Left ventricle myocardium inferior (tissue), 1 donor: ENCODE measurements around the gene GOLGA5. TPM values are rescaled to one million over a fixed set of nuclear protein-coding genes. Genes with fewer than 3 reads are reported as not detected.
A peak's percentile ranks its signal among the peaks of the same experiment; 100 is the strongest.
"Not testable (repeated sequence)": the region's sequence is repeated elsewhere in the genome, so short reads cannot be mapped to it uniquely, and the experiment has no call there.

Source experiments
- DNase-seq: peaks from one replicate; pipeline ENCODE4 v3.0.0-alpha.2; 2020
- H3K27ac ChIP-seq: fragments of 200-600 bp; replicated peaks from 2 replicates; pipeline ENCODE4 v1.8.0; 2021
- H3K27me3 ChIP-seq: fragments of 200-600 bp; 2 replicates; pipeline ENCODE4 v1.8.0; 2021; ENCODE audit warnings: low read depth
- H3K36me3 ChIP-seq: fragments of 200-600 bp; 2 replicates; pipeline ENCODE4 v1.8.0; 2021
- H3K4me1 ChIP-seq: fragments of 200-600 bp; 2 replicates; pipeline ENCODE4 v1.8.0; 2021
- H3K4me3 ChIP-seq: fragments of 200-600 bp; 2 replicates; pipeline ENCODE4 v1.8.0; 2021; ENCODE audit warnings: mild to moderate bottlenecking, moderate library complexity
- H3K9me3 ChIP-seq: fragments of 200-600 bp; replicated peaks from 2 replicates; pipeline ENCODE4 v1.8.0; 2021
- CTCF ChIP-seq: fragments of 200-600 bp; IDR thresholded peaks from 2 replicates; pipeline ENCODE4 v1.8.0; 2021; ENCODE audit warnings: antibody characterized with exemption, mild to moderate bottlenecking, borderline replicate concordance
- intact Hi-C: fragments of 100-400 bp; cut with micrococcal nuclease; formaldehyde crosslinking; loops from one replicate; pipeline ENCODE4 v1.11.0; 2022
- long read RNA-seq: library from polyadenylated mRNA; unstranded; transcript quantifications from one replicate; pipeline ENCODE4 v2.0.0, GENCODE V29; 2021
- total RNA-seq: library from RNA; stranded (reverse); fragmentation: NEBNext Ultra II Directional; extraction: Animal tissue kit (Norgen Biotek cat#: 25700); gene quantifications from one replicate; pipeline ENCODE4 v1.2.1, GENCODE V29; 2021
- donor health status: DM: no; HTN: yes; CAD: no; lungs with severe emphysema.

GOLGA5 gene
- 20.3 TPM for total RNA-seq
- long read RNA-seq, transcript GOLGA5-201 (13 exons, 2,969 nt), result major isoform, 42 of 46 reads
- long read RNA-seq, partial matches to known transcripts, result 2 of 46 reads
- long read RNA-seq, other reads (novel, unspliced or antisense), result 2 of 46 reads

- Histone ChIP-seq H3K4me3 (peak within 1 kb of the TSS; percentile 84), H3K4me1 (peaks cover 34% of the 10 kb centered on the region), H3K9me3 (peaks cover 16% of the 10 kb centered on the region), H3K27ac (peak within 1 kb of the TSS; percentile 83), H3K36me3 (peaks cover 17% of the 10 kb centered on the region), H3K27me3 (no peaks in the 10 kb centered on the region)
- DNase-seq, result peak; percentile 98
- intact Hi-C loops, result no loop called here
- no peak for TF ChIP-seq CTCF
These were observed at the start of gene GOLGA5 for GRCh38 chr14:92793709-92794546. GOLGA5 (plus strand) TSS chr14:92794305; CDS start chr14:92797438, 3,133 bp downstream.

GRCh38 chr14:92747701-92748258, 46.3 kb upstream of the GOLGA5 start:
- Histone ChIP-seq H3K9me3 (no peaks in the 10 kb centered on the region), H3K4me3 (peak overlapping the region; percentile 96), H3K27me3 (no peaks in the 10 kb centered on the region), H3K4me1 (peaks cover 51% of the 10 kb centered on the region), H3K36me3 (peaks cover 7% of the 10 kb centered on the region), H3K27ac (peak overlapping the region; percentile 92)
- no peak for TF ChIP-seq CTCF
- no peak for DNase-seq
- intact Hi-C loops, result no loop called here

- Histone ChIP-seq H3K4me1 (peaks cover 51% of the 10 kb centered on the region), H3K4me3 (peak within 1 kb of the TSS; percentile 96), H3K27me3 (no peaks in the 10 kb centered on the region), H3K9me3 (no peaks in the 10 kb centered on the region), H3K36me3 (peaks cover under 1% of the 10 kb centered on the region), H3K27ac (peak within 1 kb of the TSS; percentile 92)
- intact Hi-C loops, result no loop called here
- TF ChIP-seq CTCF, result no peak
- DNase-seq, result peak; percentile 97
These were observed 45.7 kb upstream of the GOLGA5 start, which contains the start of gene LGMN for GRCh38 chr14:92748259-92749016. LGMN (minus strand) TSS chr14:92748627; CDS start chr14:92732786, 15,841 bp downstream.

GRCh38 chr14:92750222-92750728, 43.8 kb upstream of the GOLGA5 start:
- H3K9me3 ChIP-seq, H3K36me3 ChIP-seq, H3K27me3 ChIP-seq, intact Hi-C loops, DNase-seq, H3K4me3 ChIP-seq: not testable (repeated sequence)
- peaks cover 51% of the 10 kb centered on the region for H3K4me1 ChIP-seq
- H3K27ac ChIP-seq, result peak overlapping the region; percentile 85

GRCh38 chr14:92750994-92751400, 43.1 kb upstream of the GOLGA5 start:
- no peak for TF ChIP-seq CTCF
- Histone ChIP-seq H3K27ac (peak overlapping the region; percentile 85), H3K9me3 (no peaks in the 10 kb centered on the region), H3K4me1 (peaks cover 44% of the 10 kb centered on the region), H3K4me3 (no peak overlapping the region), H3K27me3 (no peaks in the 10 kb centered on the region), H3K36me3 (no peaks in the 10 kb centered on the region)
- DNase-seq, result peak; percentile 40
- intact Hi-C loops, result no loop called here
